NT2/D1 (cell line): ENCODE measurements around the gene FBXO8.

Source experiments
- DNase-seq: peaks from one replicate; pipeline ENCODE4 v3.0.0-alpha.2; 2011; ENCODE audit warnings: low read depth, low spot score
- H3K27me3 ChIP-seq: 2 replicates; pipeline ENCODE4 v1.6.0; 2011; ENCODE audit warnings: mild to moderate bottlenecking; ENCODE audit not compliant: insufficient read length, insufficient read depth
- H3K36me3 ChIP-seq: 2 replicates; pipeline ENCODE4 v1.6.1; 2011; ENCODE audit warnings: mild to moderate bottlenecking, low read length, mixed read lengths; ENCODE audit not compliant: insufficient read depth, insufficient read length
- H3K4me1 ChIP-seq: 2 replicates; pipeline ENCODE4 v1.5.1; 2011; ENCODE audit not compliant: insufficient read depth, insufficient read length
- H3K4me3 ChIP-seq: 2 replicates; pipeline ENCODE4 v1.5.1; 2011; ENCODE audit warnings: low read depth; ENCODE audit not compliant: insufficient read length
- H3K9ac ChIP-seq: 2 replicates; pipeline ENCODE4 v1.6.0; 2011; ENCODE audit warnings: low read depth; ENCODE audit not compliant: insufficient read length
- H3K9me3 ChIP-seq: 2 replicates; pipeline ENCODE4 v1.5.1; 2011; ENCODE audit warnings: mild to moderate bottlenecking, low read length; ENCODE audit not compliant: insufficient read depth
- SUZ12 ChIP-seq: IDR thresholded peaks from 2 replicates; pipeline ENCODE4 v1.6.1; 2011; ENCODE audit not compliant: insufficient read length, insufficient read depth; ENCODE audit errors: extremely low read depth
- YY1 ChIP-seq: IDR thresholded peaks from 2 replicates; pipeline ENCODE4 v1.6.1; 2011; ENCODE audit not compliant: insufficient read length, insufficient read depth
- ZNF274 ChIP-seq: IDR thresholded peaks from 2 replicates; pipeline ENCODE4 v1.6.1; 2011; ENCODE audit warnings: mild to moderate bottlenecking, low read depth, low read length

The FBXO8 gene

GRCh38 chr4:174236359-174236758, 47.1 kb downstream of the FBXO8 start:
- Histone ChIP-seq H3K4me3 (no peak overlapping the region), H3K36me3 (peaks cover 2% of the 10 kb centered on the region), H3K4me1 (no peaks in the 10 kb centered on the region), H3K9me3 (no peaks in the 10 kb centered on the region), H3K27me3 (no peaks in the 10 kb centered on the region), H3K9ac (no peak overlapping the region)
- TF ChIP-seq SUZ12 (no peak), YY1 (no peak), ZNF274 (no peak)
- DNase-seq = no peak

DNA sequence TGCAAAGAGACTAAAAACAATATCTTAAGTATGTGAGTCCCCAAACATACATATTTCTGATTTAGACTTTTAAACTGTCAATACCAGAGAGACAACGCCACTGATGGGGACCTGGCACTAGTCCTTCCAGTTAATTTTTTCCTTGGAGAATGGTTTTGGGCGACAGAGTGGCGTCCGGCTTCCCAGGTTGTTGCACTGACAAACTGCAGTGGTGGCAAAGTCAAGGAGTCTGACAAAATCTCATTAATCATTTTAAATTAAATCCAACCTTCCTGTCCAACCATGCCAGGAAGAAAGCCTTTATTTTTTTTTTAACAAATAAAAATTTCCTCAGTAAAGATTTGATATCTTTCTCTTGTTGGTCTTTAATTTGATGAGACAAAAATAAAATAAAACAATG, 52.8 kb downstream of the FBXO8 start:
- no peaks in the 10 kb centered on the region for H3K4me1 ChIP-seq
- no peaks in the 10 kb centered on the region for H3K36me3 ChIP-seq
- H3K9ac ChIP-seq = no peak overlapping the region
- DNase-seq = no peak
- H3K4me3 ChIP-seq = no peak overlapping the region
- no peak for TF ChIP-seq SUZ12
- no peak for TF ChIP-seq YY1
- no peak for TF ChIP-seq ZNF274
- H3K9me3 ChIP-seq = no peaks in the 10 kb centered on the region
- no peaks in the 10 kb centered on the region for H3K27me3 ChIP-seq

DNA sequence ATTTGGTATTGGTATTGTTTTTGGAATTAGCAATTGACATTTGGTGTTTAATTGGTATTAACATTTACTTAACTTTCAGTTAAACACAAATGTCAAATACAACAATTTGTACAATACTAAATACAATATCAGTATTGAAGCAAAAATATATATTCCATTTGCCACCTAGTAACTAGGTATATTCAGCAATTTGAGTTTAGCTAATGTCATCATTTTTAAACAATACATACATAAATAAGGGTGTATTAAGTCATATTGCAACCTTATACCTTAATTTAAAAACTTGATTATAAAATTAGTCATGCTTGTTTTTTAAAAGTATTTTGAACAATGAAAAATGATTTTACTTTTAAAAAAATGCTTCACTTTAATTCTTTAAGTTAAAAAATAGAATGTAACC, 53.3 kb downstream of the FBXO8 start:
- H3K9me3 ChIP-seq = no peaks in the 10 kb centered on the region
- no peaks in the 10 kb centered on the region for H3K36me3 ChIP-seq
- H3K4me1 ChIP-seq = no peaks in the 10 kb centered on the region
- H3K4me3 ChIP-seq = no peak overlapping the region
- no peaks in the 10 kb centered on the region for H3K27me3 ChIP-seq
- TF ChIP-seq SUZ12 (no peak), ZNF274 (no peak), YY1 (no peak)
- no peak overlapping the region for H3K9ac ChIP-seq
- no peak for DNase-seq

DNA sequence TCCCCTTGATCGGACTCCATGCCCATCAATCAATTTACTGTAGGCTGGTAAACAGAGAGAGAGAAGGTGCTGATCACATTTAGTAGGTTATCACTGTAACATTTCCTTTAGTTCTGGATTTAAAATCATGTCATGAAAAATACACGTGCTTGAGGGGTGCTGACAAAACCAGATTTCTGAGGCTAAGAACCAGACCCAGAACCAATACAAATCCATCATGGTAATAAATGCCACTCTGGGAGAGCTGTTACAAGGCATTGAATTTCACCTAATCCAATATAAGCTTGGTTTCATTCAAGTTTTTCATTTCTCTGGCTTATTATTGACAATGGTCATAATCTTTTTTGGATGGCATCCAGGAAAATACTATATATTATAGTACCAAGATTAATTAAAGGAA, 54.5 kb downstream of the FBXO8 start:
- no peak for DNase-seq
- no peaks in the 10 kb centered on the region for H3K4me1 ChIP-seq
- no peak overlapping the region for H3K4me3 ChIP-seq
- no peaks in the 10 kb centered on the region for H3K36me3 ChIP-seq
- H3K9me3 ChIP-seq = no peaks in the 10 kb centered on the region
- H3K9ac ChIP-seq = no peak overlapping the region
- TF ChIP-seq YY1 (no peak), SUZ12 (no peak), ZNF274 (no peak)
- H3K27me3 ChIP-seq = no peaks in the 10 kb centered on the region

DNA sequence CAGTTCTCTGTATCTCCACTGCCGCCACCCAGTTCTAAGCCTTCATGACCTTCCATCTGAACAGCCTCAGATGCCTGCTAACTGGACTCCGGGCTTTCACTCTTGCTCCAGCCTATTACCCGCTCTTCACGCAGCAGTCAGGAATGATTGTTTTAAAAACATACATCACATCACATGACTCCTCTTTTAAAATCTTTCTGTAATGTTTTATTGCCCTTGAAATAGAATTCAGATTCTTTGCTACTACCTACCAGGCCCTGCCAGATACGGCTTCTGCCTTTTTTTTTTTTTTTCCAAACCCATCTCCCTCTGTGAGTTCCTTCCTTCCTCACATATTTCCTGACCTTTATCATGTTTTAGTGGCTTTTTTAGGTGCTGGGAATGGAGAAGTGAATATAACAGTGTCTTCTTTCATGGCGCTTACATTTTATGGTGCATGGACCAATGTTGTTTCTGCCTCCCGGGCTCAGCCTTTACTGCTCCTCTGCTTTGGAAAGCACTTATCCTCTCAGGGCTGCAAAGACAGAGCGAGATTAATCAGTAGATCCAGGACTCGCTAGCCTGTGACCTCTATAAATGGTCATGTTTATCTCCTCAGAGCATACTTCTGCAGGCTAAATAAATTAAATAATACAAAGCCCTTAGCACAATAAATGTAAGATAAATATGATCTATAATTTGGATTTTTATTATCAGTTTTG, 58.0 kb downstream of the FBXO8 start:
- no peak for DNase-seq
- Histone ChIP-seq H3K4me3 (no peak overlapping the region), H3K9ac (no peak overlapping the region), H3K4me1 (no peaks in the 10 kb centered on the region), H3K27me3 (no peaks in the 10 kb centered on the region), H3K36me3 (no peaks in the 10 kb centered on the region), H3K9me3 (no peaks in the 10 kb centered on the region)
- no peak for TF ChIP-seq ZNF274
- TF ChIP-seq SUZ12 = no peak
- TF ChIP-seq YY1 = no peak

DNA sequence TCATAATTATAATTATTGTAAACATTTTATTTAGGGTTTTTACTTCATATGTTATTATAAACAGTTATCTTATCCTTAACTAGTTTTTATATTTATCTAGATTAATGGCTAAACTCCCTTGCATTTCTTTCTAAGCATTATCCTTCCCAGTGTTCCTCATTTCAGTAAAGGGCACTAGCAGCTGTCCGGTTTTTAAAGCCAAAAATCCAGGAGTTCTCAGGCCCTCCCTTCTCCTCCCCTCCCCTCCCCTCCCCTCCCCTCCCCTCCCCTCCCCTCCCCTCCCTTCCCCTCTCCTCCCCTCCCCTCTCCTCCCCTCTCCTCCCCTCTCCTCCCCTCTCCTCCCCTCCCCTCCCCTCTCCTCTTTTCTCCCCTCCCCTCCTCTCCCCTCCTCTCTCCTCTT, 58.9 kb downstream of the FBXO8 start:
- Histone ChIP-seq H3K36me3 (no peaks in the 10 kb centered on the region), H3K9ac (no peak overlapping the region), H3K27me3 (peaks cover 5% of the 10 kb centered on the region), H3K4me3 (no peak overlapping the region), H3K4me1 (no peaks in the 10 kb centered on the region), H3K9me3 (no peaks in the 10 kb centered on the region)
- no peak for TF ChIP-seq SUZ12
- TF ChIP-seq ZNF274 = no peak
- no peak for DNase-seq

- Histone ChIP-seq H3K9ac (no peak overlapping the region), H3K4me1 (no peaks in the 10 kb centered on the region), H3K4me3 (no peak overlapping the region), H3K9me3 (no peaks in the 10 kb centered on the region), H3K36me3 (no peaks in the 10 kb centered on the region), H3K27me3 (peaks cover 27% of the 10 kb centered on the region)
- DNase-seq = no peak
- TF ChIP-seq ZNF274 = no peak
- TF ChIP-seq YY1 = no peak
- no peak for TF ChIP-seq SUZ12
These were observed 61.1 kb downstream of the FBXO8 start for GRCh38 chr4:174222266-174222872.
